ENCODE measurements around the gene CPVL.

The CPVL gene

DNA sequence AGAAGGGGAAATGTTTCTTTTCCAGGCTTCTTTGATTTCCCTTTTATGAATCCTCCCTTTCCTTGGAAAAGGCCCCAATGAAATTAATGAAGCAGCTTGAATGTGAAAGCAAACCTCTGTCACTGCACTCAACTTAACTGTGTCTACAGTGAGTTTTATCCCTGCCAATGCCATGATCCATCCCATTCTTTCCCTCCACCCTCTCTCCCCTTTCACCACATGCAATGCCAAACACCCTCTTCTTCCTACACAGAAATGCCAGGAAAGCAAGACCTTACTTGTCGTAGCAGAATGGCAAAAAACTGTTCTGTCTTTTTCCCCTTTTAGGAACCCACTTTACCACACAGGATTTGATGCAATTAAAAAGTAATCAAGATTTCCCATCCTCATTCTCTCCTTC, 140.9 kb downstream of the CPVL start:
- intact Hi-C loops (cut with DNase I; ENCODE audit: low total_unique reads): no loop called here
- Histone ChIP-seq H3K27me3 (no peaks in the 10 kb centered on the region), H3K36me3 (no peaks in the 10 kb centered on the region), H3K9me3 (no peaks in the 10 kb centered on the region), H3K4me1 (no peaks in the 10 kb centered on the region), H3K4me3 (no peak overlapping the region), H3K27ac (no peak overlapping the region)
- no peak for TF ChIP-seq CTCF (IDR thresholded peaks at IDR 0.05)
- DNase-seq: no peak

GRCh38 chr7:29003703-29004102, 142.6 kb downstream of the CPVL start:
- Histone ChIP-seq H3K27ac (no peak overlapping the region), H3K4me1 (no peaks in the 10 kb centered on the region), H3K9me3 (no peaks in the 10 kb centered on the region), H3K36me3 (no peaks in the 10 kb centered on the region), H3K4me3 (no peak overlapping the region), H3K27me3 (no peaks in the 10 kb centered on the region)
- intact Hi-C loops (cut with DNase I; ENCODE audit: low total_unique reads): no loop called here
- DNase-seq: no peak
- TF ChIP-seq CTCF (IDR thresholded peaks at IDR 0.05): no peak

- H3K27me3 ChIP-seq: no peaks in the 10 kb centered on the region
- TF ChIP-seq CTCF (IDR thresholded peaks at IDR 0.05): no peak
- no peaks in the 10 kb centered on the region for H3K4me1 ChIP-seq
- H3K4me3 ChIP-seq: no peak overlapping the region
- H3K27ac ChIP-seq: no peak overlapping the region
- no peaks in the 10 kb centered on the region for H3K9me3 ChIP-seq
- intact Hi-C loops (cut with DNase I; ENCODE audit: low total_unique reads): no loop called here
- H3K36me3 ChIP-seq: no peaks in the 10 kb centered on the region
- DNase-seq: no peak
These were observed 145.6 kb downstream of the CPVL start for GRCh38 chr7:29000717-29001076.

DNA sequence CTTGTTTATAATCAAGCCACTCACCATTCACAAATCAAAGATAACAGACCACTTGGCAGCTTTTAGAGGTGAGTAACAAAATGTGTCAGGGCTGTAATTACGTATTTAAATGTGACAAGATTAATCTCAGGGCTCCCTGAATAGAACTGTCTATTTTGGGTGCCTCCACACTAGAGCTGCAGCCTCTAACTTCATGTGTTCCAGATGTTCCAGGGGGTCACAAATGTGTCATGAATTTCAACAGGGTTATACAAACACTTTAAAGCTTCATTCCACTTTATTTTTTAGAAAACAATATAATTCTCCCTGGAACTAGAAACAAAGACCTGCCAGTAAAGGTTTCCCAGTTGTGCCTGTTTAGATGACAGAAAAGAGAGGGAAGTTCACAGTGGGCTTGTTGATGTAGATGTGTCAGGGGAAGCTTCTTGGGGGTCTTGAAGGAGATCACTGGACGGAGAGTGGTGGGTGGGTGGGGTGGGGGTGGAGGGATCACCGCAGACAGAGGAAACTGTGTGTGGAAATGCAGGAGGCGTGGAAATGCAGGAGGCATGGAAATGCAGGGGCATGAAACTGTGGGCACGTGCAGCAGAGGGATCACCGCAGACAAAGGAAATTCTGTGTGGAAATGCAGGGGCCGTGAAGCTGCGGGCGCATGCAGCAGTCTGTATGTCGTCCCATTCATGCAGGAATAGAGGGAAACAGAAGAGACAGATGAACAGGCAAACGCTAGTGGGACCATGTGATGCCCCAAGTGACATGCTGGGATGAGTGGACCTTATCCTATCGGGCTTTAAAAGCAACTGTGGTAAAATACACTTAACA, 146.2 kb downstream of the CPVL start:
- Histone ChIP-seq H3K27ac (no peak overlapping the region), H3K4me1 (no peaks in the 10 kb centered on the region), H3K36me3 (no peaks in the 10 kb centered on the region), H3K4me3 (no peak overlapping the region), H3K27me3 (no peaks in the 10 kb centered on the region), H3K9me3 (no peaks in the 10 kb centered on the region)
- intact Hi-C loops (cut with DNase I; ENCODE audit: low total_unique reads): no loop called here
- DNase-seq: no peak
- no peak for TF ChIP-seq CTCF (IDR thresholded peaks at IDR 0.05)

GRCh38 chr7:28999427-28999826, 146.9 kb downstream of the CPVL start:
- Histone ChIP-seq H3K4me1 (no peaks in the 10 kb centered on the region), H3K27ac (no peak overlapping the region), H3K36me3 (no peaks in the 10 kb centered on the region), H3K4me3 (no peak overlapping the region), H3K9me3 (no peaks in the 10 kb centered on the region), H3K27me3 (no peaks in the 10 kb centered on the region)
- intact Hi-C loops (cut with DNase I; ENCODE audit: low total_unique reads): no loop called here
- no peak for TF ChIP-seq CTCF (IDR thresholded peaks at IDR 0.05)
- no peak for DNase-seq

DNA sequence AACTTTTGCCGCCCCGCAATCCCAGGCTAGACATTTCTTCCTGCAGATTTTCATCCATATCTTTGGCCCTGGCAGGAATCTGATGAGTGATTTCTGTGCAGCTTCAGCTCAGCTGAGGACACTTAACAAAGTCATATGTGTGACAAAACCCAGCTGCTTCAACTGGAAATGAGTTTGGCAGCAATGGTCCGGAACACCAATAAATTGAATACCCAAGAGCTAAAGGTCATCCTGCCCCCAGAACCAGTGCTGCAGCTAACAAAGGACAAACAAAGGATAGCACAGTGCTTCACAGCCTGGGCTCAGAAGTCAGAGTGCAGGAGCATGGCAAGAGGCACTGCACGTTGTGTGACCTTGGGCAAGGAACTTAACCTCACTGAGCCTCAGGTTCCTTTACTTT, 148.2 kb downstream of the CPVL start:
- H3K27ac ChIP-seq: no peak overlapping the region
- no peaks in the 10 kb centered on the region for H3K4me1 ChIP-seq
- H3K36me3 ChIP-seq: no peaks in the 10 kb centered on the region
- no peak for TF ChIP-seq CTCF (IDR thresholded peaks at IDR 0.05)
- no peak overlapping the region for H3K4me3 ChIP-seq
- no peak for DNase-seq
- no peaks in the 10 kb centered on the region for H3K9me3 ChIP-seq
- no peaks in the 10 kb centered on the region for H3K27me3 ChIP-seq
- intact Hi-C loops (cut with DNase I; ENCODE audit: low total_unique reads): no loop called here
